HG03066 (cell line): Measurements from ENCODE around the gene DMRTB1.

Source experiments
- ATAC-seq: cut with Tn5 transposase; IDR thresholded peaks from one replicate; pipeline ENCODE4 v1.9.1; 2021; ENCODE audit warnings: low read depth; ENCODE audit not compliant: unreplicated experiment

DMRTB1 gene

GRCh38 chr1:53459321-53460175, at the start of gene DMRTB1:
DMRTB1 (plus strand) TSS chr1:53459399; CDS start chr1:53459454, 55 bp downstream.
- ATAC-seq: no peak

GRCh38 chr1:53409695-53410094, 49.5 kb upstream of the DMRTB1 start:
- ATAC-seq: no peak

- ATAC-seq: no peak
Measured at GRCh38 chr1:53410100-53410541, 49.1 kb upstream of the DMRTB1 start.

GRCh38 chr1:53410701-53411100, 48.5 kb upstream of the DMRTB1 start:
- no peak for ATAC-seq

GRCh38 chr1:53411541-53412152, 47.6 kb upstream of the DMRTB1 start:
- no peak for ATAC-seq

GRCh38 chr1:53412285-53413174, 46.7 kb upstream of the DMRTB1 start:
- no peak for ATAC-seq

- ATAC-seq: no peak
Measured at GRCh38 chr1:53413175-53414001, 45.8 kb upstream of the DMRTB1 start.

GRCh38 chr1:53414632-53415031, 44.6 kb upstream of the DMRTB1 start:
- no peak for ATAC-seq

GRCh38 chr1:53415432-53415831, 43.8 kb upstream of the DMRTB1 start:
- ATAC-seq: no peak

- no peak for ATAC-seq
Measured at GRCh38 chr1:53416269-53416813, 42.9 kb upstream of the DMRTB1 start.

- ATAC-seq: no peak
Measured at GRCh38 chr1:53417074-53417511, 42.1 kb upstream of the DMRTB1 start.

GRCh38 chr1:53419034-53419433, 40.2 kb upstream of the DMRTB1 start:
- no peak for ATAC-seq

GRCh38 chr1:53420341-53420740, 38.9 kb upstream of the DMRTB1 start:
- ATAC-seq: no peak

- no peak for ATAC-seq
Measured at GRCh38 chr1:53421208-53421607, 38.0 kb upstream of the DMRTB1 start.

- ATAC-seq: no peak
Measured at GRCh38 chr1:53430261-53430660, 28.9 kb upstream of the DMRTB1 start.

- no peak for ATAC-seq
Measured at GRCh38 chr1:53430779-53431178, 28.4 kb upstream of the DMRTB1 start.

GRCh38 chr1:53431244-53431643, 28.0 kb upstream of the DMRTB1 start:
- no peak for ATAC-seq

- no peak for ATAC-seq
Measured at GRCh38 chr1:53431805-53432565, 27.2 kb upstream of the DMRTB1 start.

- no peak for ATAC-seq
Measured at GRCh38 chr1:53432611-53433010, 26.6 kb upstream of the DMRTB1 start.
